ENCODE data around the gene ZGRF1.

DNA sequence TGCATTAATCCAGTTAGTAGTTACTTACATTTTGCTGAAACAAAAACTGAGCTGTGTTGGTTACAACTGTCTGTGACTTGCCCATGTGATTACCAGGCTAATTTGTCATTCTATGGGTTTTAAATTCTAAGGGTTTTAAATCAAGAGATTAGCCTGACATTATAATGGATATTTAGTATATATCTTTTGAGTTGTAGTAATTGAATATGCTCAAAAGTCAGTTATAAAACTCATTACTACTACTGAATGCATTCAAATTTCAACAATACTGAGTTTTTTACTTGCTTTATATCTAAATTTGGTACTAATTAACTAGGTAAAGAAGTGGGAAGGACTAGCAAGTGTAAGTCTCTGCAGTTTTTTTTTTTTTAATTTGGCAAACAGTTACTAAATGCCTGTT is 14.9 kb upstream of the ZGRF1 start:
- TF ChIP-seq, protein P1, sequence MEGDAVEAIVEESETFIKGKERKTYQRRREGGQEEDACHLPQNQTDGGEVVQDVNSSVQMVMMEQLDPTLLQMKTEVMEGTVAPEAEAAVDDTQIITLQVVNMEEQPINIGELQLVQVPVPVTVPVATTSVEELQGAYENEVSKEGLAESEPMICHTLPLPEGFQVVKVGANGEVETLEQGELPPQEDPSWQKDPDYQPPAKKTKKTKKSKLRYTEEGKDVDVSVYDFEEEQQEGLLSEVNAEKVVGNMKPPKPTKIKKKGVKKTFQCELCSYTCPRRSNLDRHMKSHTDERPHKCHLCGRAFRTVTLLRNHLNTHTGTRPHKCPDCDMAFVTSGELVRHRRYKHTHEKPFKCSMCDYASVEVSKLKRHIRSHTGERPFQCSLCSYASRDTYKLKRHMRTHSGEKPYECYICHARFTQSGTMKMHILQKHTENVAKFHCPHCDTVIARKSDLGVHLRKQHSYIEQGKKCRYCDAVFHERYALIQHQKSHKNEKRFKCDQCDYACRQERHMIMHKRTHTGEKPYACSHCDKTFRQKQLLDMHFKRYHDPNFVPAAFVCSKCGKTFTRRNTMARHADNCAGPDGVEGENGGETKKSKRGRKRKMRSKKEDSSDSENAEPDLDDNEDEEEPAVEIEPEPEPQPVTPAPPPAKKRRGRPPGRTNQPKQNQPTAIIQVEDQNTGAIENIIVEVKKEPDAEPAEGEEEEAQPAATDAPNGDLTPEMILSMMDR (IDR thresholded peaks at IDR 0.05; ENCODE audit: low read length), result no peak
- no peak for TF ChIP-seq EZH2 (optimal IDR thresholded peaks at IDR 0.05; ENCODE audit: low read depth, low read length)
